K562 (cell line): Measurements from ENCODE around the gene PACSIN2. TPM values are rescaled to one million over a fixed set of nuclear protein-coding genes. Genes with fewer than 3 reads are reported as not detected.
A peak's percentile ranks its signal among the peaks of the same experiment; 100 is the strongest.

Source experiments
- ATAC-seq: fragments of 200-7000 bp; cut with Tn5 transposase; 3 replicates; pipeline ENCODE4 v1.9.1; 2020; ENCODE audit warnings: moderate library complexity
- BruUV-seq: library from RNA; stranded (reverse); fragments of 400-500 nt; replicated peaks from 2 replicates; lab custom pipeline; 2021; lab: Mats Ljungman, UMichigan
- CTCF ChIA-PET: fragments of 300-600 bp; formaldehyde crosslinking; extraction: SDS; loops from one replicate; lab custom pipeline; 2021; ENCODE audit warnings: low intra/inter-chr PET ratio; lab: Yijun Ruan, JAX
- POLR2A ChIA-PET: fragments of 300-600, 350-650 bp; sonication (Branson Sonifier 250); formaldehyde crosslinking; extraction: SDS; loops from one replicate; lab custom pipeline; 2021; ENCODE audit warnings: antibody characterized with exemption, inconsistent platforms; lab: Yijun Ruan, JAX
- DNase-seq, 4 experiments: peaks; one replicate each; pipeline versions ENCODE4 v3.0.0 to v3.0.0-alpha.2; 2011 to 2018; ENCODE audit warnings: low spot score in 3 of 4, mixed read lengths in 3 of 4; ENCODE audit errors: extremely low read depth in 1 of 4
- FAIRE-seq: peaks from 2 replicates; lab custom pipeline; 2011; peaks lifted over from hg19 to GRCh38; lab: Jason Lieb, UNC
- H2AFZ ChIP-seq: 2 replicates; pipeline ENCODE4 v1.6.0; 2011; ENCODE audit warnings: low read depth, low read length, control low read depth, inconsistent platforms
- H3K27ac ChIP-seq: fragments of 200-600 bp; 3 replicates; pipeline ENCODE4 v1.8.0; 2011; ENCODE audit warnings: low read depth, mild to moderate bottlenecking, control low read depth, inconsistent platforms, low read length, moderate library complexity, mixed read lengths; ENCODE audit errors: extremely low read depth
- H3K27me3 ChIP-seq, 2 experiments: fragments of 300-600 bp in 1 of 2; 2 replicates in 1 of 2; 3 replicates in 1 of 2; pipeline versions ENCODE4 v1.6.0 to v1.8.0; 2011; ENCODE audit warnings: inconsistent platforms in 2 of 2, low read length in 2 of 2, mild to moderate bottlenecking in 1 of 2, mixed read lengths in 1 of 2, moderate library complexity in 1 of 2; ENCODE audit not compliant: control insufficient read depth in 2 of 2, insufficient read depth in 2 of 2
- H3K36me3 ChIP-seq: fragments of 300-600 bp; 3 replicates; pipeline ENCODE4 v1.8.0; 2011; ENCODE audit warnings: mild to moderate bottlenecking, low read length, inconsistent platforms; ENCODE audit not compliant: control insufficient read depth, insufficient read depth
- H3K4me1 ChIP-seq, 2 experiments: fragments of 200-600 bp in 1 of 2; replicated peaks in 1 of 2; 2 replicates in 1 of 2; 3 replicates in 1 of 2; pipeline versions ENCODE4 v1.5.1 to v1.8.0; 2011; ENCODE audit warnings: inconsistent platforms in 2 of 2, low read length in 2 of 2, mild to moderate bottlenecking in 1 of 2, mixed read lengths in 1 of 2, moderate library complexity in 1 of 2; ENCODE audit not compliant: control insufficient read depth in 2 of 2, insufficient read depth in 2 of 2
- H3K4me2 ChIP-seq: 2 replicates; pipeline ENCODE4 v1.6.1; 2011; ENCODE audit warnings: low read length, control low read depth, inconsistent platforms, mixed read lengths; ENCODE audit not compliant: insufficient read depth
- H3K4me3 ChIP-seq: fragments of 200-600 bp; sonication (generic), shearing (Covaris generic); 2 replicates; pipeline ENCODE4 v1.5.1; 2016; ENCODE audit warnings: control low read depth, inconsistent platforms
- H3K79me2 ChIP-seq: fragments of 200-600 bp; 3 replicates; pipeline ENCODE4 v1.8.0; 2011; ENCODE audit warnings: low read length, inconsistent platforms; ENCODE audit not compliant: control insufficient read depth, insufficient read depth
- H3K9ac ChIP-seq, 2 experiments: 2 replicates each; pipeline versions ENCODE4 v1.6.0 to v1.6.1; 2011; ENCODE audit warnings: low read depth in 2 of 2, low read length in 2 of 2, control low read depth in 1 of 2, inconsistent platforms in 1 of 2, mild to moderate bottlenecking in 1 of 2, mixed read lengths in 1 of 2; ENCODE audit not compliant: insufficient read depth in 1 of 2
- H3K9me1 ChIP-seq: one replicate; pipeline ENCODE4 v1.6.0; 2011; ENCODE audit warnings: inconsistent platforms, mild to moderate bottlenecking, low read length, moderate library complexity; ENCODE audit not compliant: control insufficient read depth, insufficient read depth
- H3K9me3 ChIP-seq: replicated peaks from 2 replicates; pipeline ENCODE4 v1.5.1; 2011; ENCODE audit warnings: low read depth, low read length, inconsistent platforms; ENCODE audit not compliant: control insufficient read depth, insufficient read depth
- H4K20me1 ChIP-seq: replicated peaks from 2 replicates; pipeline ENCODE4 v1.6.1; 2011; ENCODE audit warnings: low read length, inconsistent platforms, mixed read lengths; ENCODE audit not compliant: control insufficient read depth, insufficient read depth
- CHAMP1 ChIP-seq: fragments of 450-650 bp; IDR thresholded peaks from 2 replicates; pipeline ENCODE4 v1.6.1; 2016; ENCODE audit warnings: mild to moderate bottlenecking
- CHD2 ChIP-seq: IDR thresholded peaks from 2 replicates; pipeline ENCODE4 v1.6.1; 2011; ENCODE audit warnings: low read depth, low read length
- HCFC1 ChIP-seq: IDR thresholded peaks from 2 replicates; pipeline ENCODE4 v1.6.1; 2012; ENCODE audit warnings: low read depth, low read length, improper control_type of control experiment
- HDAC1 ChIP-seq, 2 experiments: fragments of 450-650 bp; IDR thresholded peaks; 2 replicates each; pipeline ENCODE4 v1.6.1; 2016 to 2017; ENCODE audit warnings: inconsistent platforms in 1 of 2, mild to moderate bottlenecking in 1 of 2, moderate library complexity in 1 of 2
- NKRF ChIP-seq: fragments of 450-650 bp; IDR thresholded peaks from 2 replicates; pipeline ENCODE4 v1.6.1; 2016; ENCODE audit warnings: borderline replicate concordance
- NR3C1 ChIP-seq: sonication (generic); formaldehyde crosslinking; IDR thresholded peaks from 2 replicates; pipeline ENCODE4 v1.8.1; 2022; ENCODE audit warnings: missing genetic modification reagents
- POLR2AphosphoS2 ChIP-seq: IDR thresholded peaks from 2 replicates; pipeline ENCODE4 v1.6.1; 2012; ENCODE audit warnings: low read length, improper control_type of control experiment
- RFX5 ChIP-seq: IDR thresholded peaks from 2 replicates; pipeline ENCODE4 v1.6.1; 2011; ENCODE audit warnings: low read depth, mild to moderate bottlenecking, improper control_type of control experiment, low read length
- ZBTB1 ChIP-seq: sonication (generic); formaldehyde crosslinking; IDR thresholded peaks from 2 replicates; pipeline ENCODE4 v1.8.1; 2023; ENCODE audit warnings: missing genetic modification reagents, low read depth, mild to moderate bottlenecking, borderline replicate concordance
- ZBTB8A ChIP-seq: fragments of 450-650 bp; IDR thresholded peaks from 2 replicates; pipeline ENCODE4 v1.6.1; 2018; ENCODE audit warnings: mild to moderate bottlenecking, moderate library complexity; ENCODE audit not compliant: partially characterized antibody
- ZNF445 ChIP-seq: fragments of 250-450 bp; sonication (Bioruptor Pico); IDR thresholded peaks from 2 replicates; pipeline ENCODE4 v1.4.0; 2020; ENCODE audit warnings: low read depth, mild to moderate bottlenecking, moderate library complexity
- ZNF740 ChIP-seq, 3 experiments: fragments of 200-800 bp in 1 of 3; sonication (Bioruptor generic) in 1 of 3; sonication (generic) in 1 of 3; formaldehyde crosslinking in 1 of 3; IDR thresholded peaks; 2 replicates each; pipeline versions ENCODE4 v1.6.1 to v1.8.0; 2016 to 2022; ENCODE audit warnings: mild to moderate bottlenecking in 2 of 3, missing compliant biosample characterization in 2 of 3, missing genetic modification characterization in 2 of 3, missing genetic modification reagents in 1 of 3
- WGBS: fragments of 100-300 bp; shearing (Covaris generic); methylation state at CpG from one replicate; pipeline ENCODE4 v1.1.6; 2016; ENCODE audit warnings: low coverage, mixed read lengths; ENCODE audit not compliant: insufficient coverage; ENCODE audit errors: missing lambda C conversion rate; 5-methylcytosine and 5-hydroxymethylcytosine counted together
- in situ Hi-C: fragments of 300-500 bp; cut with MboI; formaldehyde crosslinking; loops from 4 replicates; pipeline ENCODE4 v1.15.0; 2018; ENCODE audit warnings: inconsistent platforms, mixed read lengths
- intact Hi-C: fragments of 100-400 bp; cut with micrococcal nuclease; formaldehyde crosslinking; loops from 2 replicates; pipeline ENCODE4 v1.14.2; 2022
- polyA plus RNA-seq, 8 experiments: library from polyadenylated mRNA; depleted of rRNA in 4 of 8; stranded (reverse) in 5 of 8; unstranded in 3 of 8; fragments of >200 nt; fragmentation: Nextera tagmentation in 2 of 8; fragmentation: Illumina TruSeq in 1 of 8; extraction: Ambion mirVana in 2 of 8; extraction: Trizol in 1 of 8; gene quantifications; 2 replicates each; pipeline versions ENCODE4 v1.2.1 to v1.2.3, GENCODE V29; 2011 to 2014; ENCODE audit warnings: inconsistent platforms in 1 of 8, missing spikeins in 1 of 8
- total RNA-seq, 7 experiments: library from RNA; depleted of rRNA in 6 of 7; stranded (reverse); fragments of >200 nt in 6 of 7; fragmentation: Illumina TruSeq in 2 of 7; extraction: Trizol in 2 of 7; gene quantifications; 2 replicates each; pipeline versions ENCODE4 v1.2.1 to v1.2.3, GENCODE V29; 2011 to 2021; ENCODE audit warnings: low replicate concordance in 1 of 7

The PACSIN2 gene
- total and polyA plus RNA-seq, 9 of the 15 experiments (the other 6 are each of a cell fraction or from before 2014, with no cell fraction given): 0.45 to 45.1 (median 23.9) TPM

GRCh38 chr22:42944409-42944808 is 70.5 kb downstream of the PACSIN2 start (continued):
- TF ChIP-seq NR3C1 (CRISPR knock-in tag) (no peak), ZNF740 (CRISPR knock-in tag; IDR thresholded peaks at IDR 0.05) (no peak), ZNF740 (tag; IDR thresholded peaks at IDR 0.05) (no peak), ZBTB8A (no peak), ZBTB1 (no peak), POLR2AphosphoS2 (no peak), HDAC1 (IDR thresholded peaks at IDR 0.05) (no peak)

- Histone ChIP-seq H3K4me1 (peaks cover 26 to 33% of the 10 kb centered on the region in 2 experiments; a peak in 4 of 5 replicates), H3K9ac (peak overlapping the region in 1 of 2 experiments; percentile 31; a peak in 1 of 4 replicates), H3K4me2 (no peak overlapping the region), H3K79me2 (peaks cover 30% of the 10 kb centered on the region), H4K20me1 (peaks cover 49% of the 10 kb centered on the region), H3K36me3 (0 out of 3 replicates have a peak, but pooled peaks cover 3% of the 10 kb centered on the region), H3K9me1 (peaks cover 3% of the 10 kb centered on the region), H2AFZ (no peak overlapping the region), H3K4me3 (no peak overlapping the region), H3K9me3 (no peaks in the 10 kb centered on the region), H3K27ac (no peak overlapping the region), H3K27me3 (no peaks in the 10 kb centered on the region)
- no TSS peak for BruUV-seq
- no peak for FAIRE-seq
- intact Hi-C loops (no loop called here), in situ Hi-C loops (no loop called here)
- no peak for ATAC-seq
- no peak for DNase-seq
- POLR2A ChIA-PET: interaction anchor here (0.6 to 1.0 kb wide), 2 partner anchors 12 to 15 kb away, joined by 3 to 5 read pairs; no protein-coding TSS in a partner anchor
- CTCF ChIA-PET: no interaction called here
- TF ChIP-seq HDAC1 (IDR thresholded peaks at IDR 0.05): no peak
- TF ChIP-seq NKRF: no peak
- no peak for TF ChIP-seq CHD2
- TF ChIP-seq ZNF445 (CRISPR knock-in tag): no peak
- TF ChIP-seq RFX5: no peak
- TF ChIP-seq CHAMP1: no peak
- TF ChIP-seq HCFC1: no peak
- WGBS: 68% methylated on average over 2 of the region's 3 CpGs
Observed at GRCh38 chr22:42943981-42944380, 71.0 kb downstream of the PACSIN2 start.
